Fibroblast of the aortic adventitia (primary cell): Measurements from ENCODE around the gene ALMS1. TPM values are rescaled to one million over a fixed set of nuclear protein-coding genes. Genes with fewer than 3 reads are reported as not detected.
"Not testable (repeated sequence)": the region's sequence is repeated elsewhere in the genome, so short reads cannot be mapped to it uniquely, and the experiment has no call there.

Experiments used
- DNase-seq: peaks from one replicate; pipeline ENCODE4 v3.0.0-alpha.2; 2010; ENCODE audit warnings: low read depth
- H3K4me3 ChIP-seq: 2 replicates; pipeline ENCODE4 v1.5.1; 2011; ENCODE audit warnings: low read depth, mild to moderate bottlenecking, control low read depth, low read length, moderate library complexity
- total RNA-seq: library from RNA; depleted of rRNA; stranded (reverse); fragments of >200 nt; gene quantifications from 2 replicates; pipeline ENCODE4 v1.2.3, GENCODE V29; 2012; ENCODE audit warnings: low replicate concordance
- TF ChIP-seq, protein P1 (sequence below): IDR thresholded peaks from 2 replicates; pipeline ENCODE4 v1.5.1; 2011; ENCODE audit warnings: mild to moderate bottlenecking, low read length, control low read depth, inconsistent platforms; ENCODE audit not compliant: insufficient read depth

The ALMS1 gene
- total RNA-seq, 1 donor = 28.2 TPM

DNA sequence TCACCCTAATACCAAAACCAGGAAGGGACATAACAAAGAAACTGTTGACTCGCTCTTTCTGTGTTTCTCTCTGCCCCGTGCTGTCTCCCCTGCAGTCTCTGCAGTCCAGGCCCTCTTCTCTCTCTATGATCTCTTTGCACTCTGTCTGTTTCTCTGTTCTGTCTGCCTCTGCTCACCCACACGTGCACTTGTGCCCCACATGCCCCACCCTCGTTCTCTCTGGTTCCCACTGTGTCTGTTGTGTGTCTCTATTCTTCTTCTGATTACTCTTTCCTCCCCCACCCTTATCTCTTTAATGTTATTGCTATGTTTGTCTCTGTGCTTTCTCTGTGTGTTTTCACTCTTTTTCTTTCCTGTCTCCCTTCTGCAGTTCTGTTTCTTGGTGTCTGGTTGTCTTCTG is 202.5 kb downstream of the ALMS1 start:
- TF ChIP-seq, protein P1, sequence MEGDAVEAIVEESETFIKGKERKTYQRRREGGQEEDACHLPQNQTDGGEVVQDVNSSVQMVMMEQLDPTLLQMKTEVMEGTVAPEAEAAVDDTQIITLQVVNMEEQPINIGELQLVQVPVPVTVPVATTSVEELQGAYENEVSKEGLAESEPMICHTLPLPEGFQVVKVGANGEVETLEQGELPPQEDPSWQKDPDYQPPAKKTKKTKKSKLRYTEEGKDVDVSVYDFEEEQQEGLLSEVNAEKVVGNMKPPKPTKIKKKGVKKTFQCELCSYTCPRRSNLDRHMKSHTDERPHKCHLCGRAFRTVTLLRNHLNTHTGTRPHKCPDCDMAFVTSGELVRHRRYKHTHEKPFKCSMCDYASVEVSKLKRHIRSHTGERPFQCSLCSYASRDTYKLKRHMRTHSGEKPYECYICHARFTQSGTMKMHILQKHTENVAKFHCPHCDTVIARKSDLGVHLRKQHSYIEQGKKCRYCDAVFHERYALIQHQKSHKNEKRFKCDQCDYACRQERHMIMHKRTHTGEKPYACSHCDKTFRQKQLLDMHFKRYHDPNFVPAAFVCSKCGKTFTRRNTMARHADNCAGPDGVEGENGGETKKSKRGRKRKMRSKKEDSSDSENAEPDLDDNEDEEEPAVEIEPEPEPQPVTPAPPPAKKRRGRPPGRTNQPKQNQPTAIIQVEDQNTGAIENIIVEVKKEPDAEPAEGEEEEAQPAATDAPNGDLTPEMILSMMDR = no peak
- DNase-seq = no peak
- H3K4me3 ChIP-seq = no peak overlapping the region

DNA sequence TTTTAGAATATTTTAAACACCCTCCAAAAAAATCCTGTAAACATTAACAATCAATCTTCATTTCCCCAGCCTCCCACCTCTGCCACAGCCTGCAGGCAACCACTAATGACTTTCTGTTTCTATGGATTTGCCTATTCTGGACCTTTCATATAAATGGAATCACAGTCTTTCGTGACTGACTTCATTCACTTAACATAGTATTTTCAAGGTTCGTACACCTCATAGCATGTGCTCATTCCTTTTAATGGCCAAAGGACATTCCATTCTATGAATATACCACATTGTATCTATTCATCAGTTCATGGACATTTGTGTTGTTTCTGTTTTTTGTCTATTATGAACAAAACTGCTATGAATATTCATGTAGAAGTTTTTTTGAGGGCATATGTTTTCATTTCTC is 208.0 kb downstream of the ALMS1 start:
- no peak for DNase-seq
- TF ChIP-seq, protein P1 = no peak
- no peak overlapping the region for H3K4me3 ChIP-seq

DNA sequence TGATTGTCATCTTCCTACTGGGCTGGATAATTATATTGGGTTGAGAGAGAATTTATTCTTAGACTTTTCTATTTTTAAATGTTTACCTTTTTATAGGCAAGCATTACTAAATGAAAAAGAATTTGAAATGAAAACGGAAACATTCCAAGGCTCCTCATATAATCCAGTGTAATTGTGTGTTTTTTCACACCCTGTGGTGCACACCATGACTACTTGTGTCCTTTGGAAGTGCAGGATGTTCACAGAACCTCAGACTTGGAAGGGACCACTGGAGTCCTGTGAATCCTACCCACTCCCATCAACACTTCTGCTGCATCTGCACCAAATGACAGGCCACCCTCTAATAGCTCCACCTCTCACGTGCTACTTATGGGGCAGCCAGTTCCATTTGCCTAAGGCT is 208.6 kb downstream of the ALMS1 start:
- H3K4me3 ChIP-seq = no peak overlapping the region
- no peak for DNase-seq

DNA sequence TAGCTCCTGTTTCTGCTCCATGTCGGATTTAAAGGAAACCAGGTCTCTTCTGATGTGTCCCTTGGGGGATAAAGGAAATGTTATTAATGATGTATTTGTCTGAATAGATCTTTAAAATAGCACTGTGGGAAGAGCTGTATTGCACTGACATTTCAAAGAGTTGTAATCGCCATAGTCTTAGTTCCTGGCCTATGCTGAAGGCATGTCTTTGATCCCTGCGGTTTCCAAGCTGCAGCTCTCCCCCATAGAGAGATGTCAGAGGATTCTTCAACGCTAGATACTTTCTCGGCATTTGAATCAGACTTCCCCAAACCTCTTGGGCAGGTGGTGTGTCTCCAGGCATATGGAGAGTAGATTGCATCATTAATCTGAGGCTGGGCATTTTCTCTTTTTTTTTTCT is 216.1 kb downstream of the ALMS1 start:
- no peak for DNase-seq
- no peak overlapping the region for H3K4me3 ChIP-seq
- TF ChIP-seq, protein P1 = no peak

More for the DNA sequence above, 208.6 kb downstream of the ALMS1 start:
- TF ChIP-seq, protein P1 = no peak

DNA sequence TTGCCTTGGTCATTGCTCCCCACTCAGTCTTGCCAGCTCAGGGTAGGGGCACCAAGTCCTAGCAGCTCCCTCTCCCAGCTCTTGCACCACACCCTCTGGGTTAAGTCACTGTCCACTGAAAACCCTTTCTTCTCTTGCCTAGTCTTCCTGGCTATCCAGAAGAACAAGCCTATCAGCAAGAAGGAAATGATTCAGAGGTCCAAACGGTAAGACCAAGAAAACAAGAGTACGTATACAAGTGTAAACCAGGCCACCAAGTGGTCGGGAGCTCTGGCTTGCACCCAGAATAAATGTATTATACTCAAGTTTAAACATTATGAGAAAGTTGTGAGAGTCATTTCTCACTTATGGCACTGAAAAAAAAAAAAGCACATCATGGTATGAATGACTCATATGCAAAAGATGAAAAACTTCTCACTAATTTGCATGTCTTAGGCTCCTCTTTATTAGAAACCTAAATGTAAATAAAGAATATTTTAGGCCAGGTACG is 217.5 kb downstream of the ALMS1 start:
- peak; percentile 17 for DNase-seq

DNA sequence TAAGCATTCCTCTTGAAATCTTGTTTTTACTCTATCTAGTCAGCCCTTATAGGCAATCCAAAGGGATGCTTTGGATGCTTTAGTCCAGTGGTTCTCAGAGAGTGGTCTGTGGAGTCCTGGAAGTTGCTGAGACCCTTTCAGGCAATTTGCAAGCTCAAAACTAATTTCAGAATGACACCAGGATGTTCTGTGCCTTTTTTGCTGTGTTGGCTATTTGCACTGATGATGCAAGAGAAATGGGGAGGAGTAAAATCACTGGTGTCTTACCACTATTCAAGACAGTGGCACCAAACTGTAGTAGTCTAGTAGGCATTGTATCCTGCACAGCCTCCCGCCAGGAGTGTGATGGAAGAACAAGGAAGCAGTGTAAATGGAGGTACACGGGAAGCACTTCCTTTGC is 219.0 kb downstream of the ALMS1 start:
- not testable (repeated sequence) for DNase-seq, H3K4me3 ChIP-seq

More for the DNA sequence above, 217.5 kb downstream of the ALMS1 start:
- H3K4me3 ChIP-seq = not testable (repeated sequence)

DNA sequence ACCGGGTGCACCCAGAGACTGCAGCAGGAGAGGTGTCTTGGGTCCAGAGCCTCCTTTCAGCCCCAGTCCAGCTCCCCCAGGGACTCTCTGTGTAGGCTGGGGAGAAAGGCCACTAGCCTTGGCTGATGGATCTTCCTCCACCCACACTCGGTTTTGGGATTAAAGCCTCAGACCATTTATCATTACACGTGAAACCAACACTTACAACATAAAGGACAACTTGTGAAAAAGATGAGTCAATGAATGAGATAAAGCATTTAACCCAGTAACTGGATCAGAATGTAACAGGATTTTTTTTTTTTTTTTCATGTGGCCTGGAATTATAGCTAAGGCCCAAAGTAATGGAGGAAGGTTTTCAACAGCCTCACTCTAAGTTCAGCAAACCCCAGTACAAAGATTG is 224.5 kb downstream of the ALMS1 start:
- TF ChIP-seq, protein P1 = no peak
- no peak for DNase-seq
- no peak overlapping the region for H3K4me3 ChIP-seq

DNA sequence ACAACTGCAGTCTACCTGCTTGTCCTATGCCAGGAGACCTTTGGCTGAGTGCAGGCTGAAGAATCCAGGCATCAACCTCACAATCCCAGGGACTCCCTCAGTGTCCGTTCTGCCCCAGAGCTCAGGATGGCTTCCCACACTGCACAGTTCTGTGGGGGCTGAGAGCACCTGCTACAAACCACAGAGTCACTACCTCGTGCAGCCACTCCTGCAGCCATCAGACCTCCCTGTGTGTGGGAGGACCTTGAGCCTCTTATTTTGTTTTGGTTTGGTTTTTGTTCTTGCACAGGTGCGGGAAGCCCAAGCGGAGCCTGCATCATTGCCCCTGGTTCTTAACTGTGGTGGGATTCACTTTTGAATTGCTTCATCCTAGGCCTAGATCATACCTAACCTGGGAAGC is 225.6 kb downstream of the ALMS1 start:
- no peak for DNase-seq
- H3K4me3 ChIP-seq = no peak overlapping the region
- TF ChIP-seq, protein P1 = no peak
